Large intestine (tissue), 3 donors: ENCODE data around the gene OR8G5. TPM values are rescaled to one million over a fixed set of nuclear protein-coding genes. Genes with fewer than 3 reads are reported as not detected.

ENCODE experiments used
- DNase-seq, 2 donors: peaks; one replicate each; pipeline versions ENCODE4 v3.0.0 to v3.0.0-alpha.2; 2013
- H3K27ac ChIP-seq: one replicate; pipeline ENCODE4 v1.5.1; 2013; ENCODE audit warnings: low read length
- H3K27me3 ChIP-seq: 2 replicates; pipeline ENCODE4 v1.6.1; 2013; ENCODE audit warnings: low read length; ENCODE audit not compliant: control insufficient read depth, insufficient read depth
- H3K36me3 ChIP-seq: 2 replicates; pipeline ENCODE4 v1.6.1; 2013; ENCODE audit warnings: low read length; ENCODE audit not compliant: control insufficient read depth, insufficient read depth
- H3K4me1 ChIP-seq: one replicate; pipeline ENCODE4 v1.6.1; 2013; ENCODE audit warnings: low read length; ENCODE audit not compliant: control insufficient read depth, insufficient read depth
- H3K4me3 ChIP-seq: one replicate; pipeline ENCODE4 v1.5.1; 2013; ENCODE audit warnings: low read length
- H3K9me3 ChIP-seq: one replicate; pipeline ENCODE4 v1.6.1; 2013; ENCODE audit warnings: mild to moderate bottlenecking, low read depth, low read length, moderate library complexity; ENCODE audit not compliant: control insufficient read depth
- WGBS: methylation state at CpG from one replicate; pipeline ENCODE4 v1.1.5; 2013; ENCODE audit warnings: low lambda C conversion rate; ENCODE audit not compliant: insufficient coverage; 5-methylcytosine and 5-hydroxymethylcytosine counted together
- polyA plus RNA-seq: library from polyadenylated mRNA; unstranded; fragments of 120-200 nt; gene quantifications from one replicate; pipeline ENCODE4 v1.2.1, GENCODE V29; 2013

Gene OR8G5
- polyA plus RNA-seq, 1 donor = not detected

DNA sequence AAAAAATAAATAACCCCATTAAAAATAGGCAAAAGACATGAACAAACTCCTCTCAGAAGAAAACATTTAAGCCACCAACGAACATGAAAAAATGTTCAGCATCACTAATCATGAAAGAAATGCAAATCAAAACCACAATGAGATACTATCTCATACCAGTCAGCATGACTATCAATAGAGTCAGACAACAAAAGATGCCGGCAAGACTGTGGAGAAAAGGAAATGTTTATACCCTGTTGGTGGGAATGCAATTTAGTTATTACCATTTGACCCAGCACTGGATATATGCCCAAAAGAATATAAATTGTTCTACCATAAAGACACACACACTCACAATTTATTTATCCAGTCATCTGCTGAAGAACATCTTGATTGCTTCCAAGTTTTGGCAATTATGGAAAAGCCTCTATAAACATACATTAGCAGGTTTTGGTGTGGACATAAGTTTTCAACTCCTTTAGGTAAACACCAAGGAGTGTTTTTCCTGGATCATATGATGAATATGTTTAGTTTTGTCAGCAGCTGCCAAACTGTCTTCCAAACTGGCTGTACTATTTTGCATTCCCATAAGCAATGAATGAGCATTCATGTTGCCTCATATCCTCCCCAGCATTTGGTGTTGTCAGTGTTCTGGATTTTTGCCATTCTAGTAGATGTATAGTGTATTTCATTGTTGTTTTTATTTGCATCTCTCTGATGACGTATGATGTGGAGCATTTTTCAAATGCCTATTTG, 29.6 kb downstream of the OR8G5 start:
- 67% methylated on average over 1 of the region's 3 CpGs for WGBS
- H3K27ac ChIP-seq = no peak overlapping the region
- no peaks in the 10 kb centered on the region for H3K36me3 ChIP-seq
- H3K9me3 ChIP-seq = no peaks in the 10 kb centered on the region
- H3K4me1 ChIP-seq = no peaks in the 10 kb centered on the region
- no peaks in the 10 kb centered on the region for H3K27me3 ChIP-seq
- DNase-seq = no peak
- no peak overlapping the region for H3K4me3 ChIP-seq

DNA sequence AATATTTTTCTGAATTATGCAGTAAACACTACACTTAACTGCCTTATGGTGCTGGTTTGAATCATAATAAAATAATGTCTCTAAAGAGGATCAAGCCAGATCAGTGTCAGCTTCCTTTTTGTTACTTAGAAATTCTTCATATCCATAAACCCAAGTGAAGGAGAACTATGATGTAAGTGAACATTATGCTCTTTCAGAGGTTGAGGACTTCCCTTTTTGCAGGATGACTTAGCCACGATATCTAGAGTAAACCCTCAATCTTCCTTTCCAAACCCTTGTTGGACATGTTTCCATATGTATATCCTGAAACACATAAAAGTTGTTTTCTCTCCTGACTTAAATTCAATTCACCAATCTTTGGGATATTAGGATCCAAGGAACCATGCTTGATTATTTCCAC, 38.5 kb downstream of the OR8G5 start:
- Histone ChIP-seq H3K36me3 (no peaks in the 10 kb centered on the region), H3K27me3 (no peaks in the 10 kb centered on the region), H3K9me3 (no peaks in the 10 kb centered on the region), H3K4me3 (no peak overlapping the region), H3K4me1 (no peaks in the 10 kb centered on the region), H3K27ac (no peak overlapping the region)
- WGBS = 80% methylated on average over 1 of the region's 1 CpG
- no peak for DNase-seq

DNA sequence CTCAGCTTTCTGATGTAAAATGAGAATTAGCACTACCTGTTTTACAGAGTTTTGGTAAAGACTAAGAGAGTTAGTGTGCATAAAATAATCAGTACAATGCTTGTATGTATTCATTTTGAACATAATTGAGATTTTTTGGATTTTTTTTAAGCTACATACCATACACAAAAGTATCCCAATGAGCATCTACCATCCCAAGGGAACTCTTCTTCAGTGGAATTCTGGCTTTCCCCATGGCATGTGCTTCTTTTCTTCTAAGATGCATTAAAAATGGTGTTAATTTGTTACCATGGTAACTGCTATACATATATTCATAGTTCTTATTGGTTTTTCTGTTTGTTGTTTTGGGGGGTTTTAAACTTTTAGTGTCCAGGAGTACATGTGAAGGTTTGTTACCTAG, 39.8 kb downstream of the OR8G5 start:
- no peak overlapping the region for H3K4me3 ChIP-seq
- no peak for DNase-seq
- H3K9me3 ChIP-seq = no peaks in the 10 kb centered on the region
- no peak overlapping the region for H3K27ac ChIP-seq
- H3K36me3 ChIP-seq = no peaks in the 10 kb centered on the region
- no peaks in the 10 kb centered on the region for H3K4me1 ChIP-seq
- no peaks in the 10 kb centered on the region for H3K27me3 ChIP-seq

DNA sequence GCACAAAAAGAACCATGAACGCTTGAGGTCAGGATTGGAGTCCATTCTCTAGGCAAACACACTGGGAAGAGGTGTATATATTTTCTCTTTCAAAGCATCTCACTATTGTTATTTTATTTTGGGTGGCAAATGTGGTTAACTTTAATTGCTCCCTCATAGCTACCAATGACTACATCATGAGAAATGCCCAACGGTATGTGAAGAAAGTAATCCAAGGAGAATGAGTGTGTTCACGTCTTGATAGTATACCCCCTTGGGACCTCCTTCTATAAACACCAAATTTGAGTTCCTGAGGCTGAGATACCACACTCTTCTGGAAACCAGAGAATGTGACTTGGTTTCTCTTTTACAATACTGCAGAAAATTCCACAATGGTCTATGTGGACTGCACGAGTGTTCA, 41.7 kb downstream of the OR8G5 start:
- no peak for DNase-seq
- Histone ChIP-seq H3K36me3 (no peaks in the 10 kb centered on the region), H3K9me3 (no peaks in the 10 kb centered on the region), H3K4me1 (no peaks in the 10 kb centered on the region), H3K4me3 (no peak overlapping the region), H3K27me3 (no peaks in the 10 kb centered on the region), H3K27ac (no peak overlapping the region)
- WGBS = 100% methylated on average over 1 of the region's 4 CpGs

DNA sequence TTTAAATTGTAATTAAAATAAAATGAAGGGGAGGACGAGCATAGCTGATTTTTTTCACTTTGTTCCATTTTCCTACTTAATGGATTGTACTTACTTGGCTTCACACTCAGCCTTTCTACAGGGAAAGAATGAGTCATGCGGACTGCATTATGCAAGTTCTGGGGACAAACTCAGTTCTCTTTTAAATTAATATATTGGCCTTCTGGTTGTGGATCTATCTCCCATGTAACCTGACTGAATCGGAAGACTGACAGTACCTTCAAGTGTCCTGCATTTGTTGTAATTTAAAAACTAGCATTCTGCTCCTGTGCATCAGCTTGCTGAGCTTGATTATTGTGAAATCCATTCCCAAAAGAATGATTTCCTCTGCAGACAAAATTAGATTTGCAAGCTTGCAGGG, 45.4 kb downstream of the OR8G5 start:
- H3K27ac ChIP-seq = no peak overlapping the region
- no peak overlapping the region for H3K4me3 ChIP-seq
- no peaks in the 10 kb centered on the region for H3K4me1 ChIP-seq
- no peaks in the 10 kb centered on the region for H3K27me3 ChIP-seq
- no peaks in the 10 kb centered on the region for H3K36me3 ChIP-seq
- 17% methylated on average over 1 of the region's 3 CpGs for WGBS
- no peak for DNase-seq
- H3K9me3 ChIP-seq = no peaks in the 10 kb centered on the region

DNA sequence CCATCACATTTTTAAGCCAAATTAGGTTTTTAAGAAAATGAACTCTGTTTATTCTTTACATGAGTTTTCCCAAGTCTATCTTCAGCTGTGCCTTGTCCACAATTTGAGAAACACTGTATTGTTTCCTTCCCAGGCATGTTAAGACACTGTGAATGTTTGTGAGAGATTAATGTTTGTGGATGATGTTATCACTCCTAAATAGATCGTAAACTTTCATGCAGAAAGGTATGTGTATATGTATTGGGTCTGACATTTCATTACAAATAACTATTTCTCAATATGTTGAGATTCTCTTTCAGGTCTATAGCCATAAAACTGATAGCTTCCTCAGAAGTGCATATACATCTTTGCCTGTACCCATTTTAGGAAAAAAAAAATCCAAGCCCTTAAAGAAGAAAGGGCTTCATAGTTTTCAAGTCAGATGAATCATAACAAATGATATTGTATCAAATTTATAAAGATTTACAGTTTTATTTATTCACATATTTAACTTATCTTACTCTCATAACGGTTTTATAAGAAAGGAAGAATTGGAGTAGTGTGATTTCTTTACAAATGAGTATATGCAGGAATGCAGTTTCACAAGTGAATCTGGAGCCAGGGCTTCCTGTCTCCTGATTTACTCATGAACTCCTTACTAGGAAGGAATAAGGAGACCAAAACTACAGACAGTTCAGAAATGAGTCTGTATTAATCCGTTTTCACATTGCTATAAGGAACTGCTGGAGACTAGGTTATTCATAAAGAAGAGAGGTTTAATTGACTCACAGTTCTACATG, 46.4 kb downstream of the OR8G5 start:
- no peaks in the 10 kb centered on the region for H3K27me3 ChIP-seq
- peaks cover 3% of the 10 kb centered on the region for H3K4me1 ChIP-seq
- no peak for DNase-seq
- no CpG with 5 or more reads among the region's 3 CpGs for WGBS
- H3K9me3 ChIP-seq = no peaks in the 10 kb centered on the region
- no peaks in the 10 kb centered on the region for H3K36me3 ChIP-seq
- H3K4me3 ChIP-seq = no peak overlapping the region
- H3K27ac ChIP-seq = no peak overlapping the region

DNA sequence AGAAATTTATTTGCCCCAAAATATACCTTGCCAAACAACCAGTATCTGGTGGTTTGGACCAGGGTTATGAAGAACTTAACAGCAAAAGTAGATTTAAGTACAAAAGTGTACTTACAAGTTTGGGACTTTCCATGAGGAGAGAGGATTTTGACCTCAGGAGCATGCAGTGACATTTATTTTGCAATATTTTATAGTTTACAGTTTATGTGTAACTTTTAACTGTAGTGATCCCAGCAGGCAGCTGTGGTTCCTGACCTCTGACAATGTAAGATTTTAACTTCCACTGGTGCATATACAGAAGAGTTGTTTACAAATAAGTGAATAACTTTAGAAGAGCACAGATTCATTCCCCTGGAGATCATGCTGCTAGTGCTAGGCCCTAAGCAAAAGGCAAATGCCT, 50.9 kb downstream of the OR8G5 start:
- DNase-seq = peak in 1 of 2 donors; percentile 3
- no peaks in the 10 kb centered on the region for H3K36me3 ChIP-seq
- peaks cover 2% of the 10 kb centered on the region for H3K27me3 ChIP-seq
- H3K4me3 ChIP-seq = no peak overlapping the region
- H3K4me1 ChIP-seq = peaks cover 3% of the 10 kb centered on the region
- no peaks in the 10 kb centered on the region for H3K9me3 ChIP-seq
- H3K27ac ChIP-seq = no peak overlapping the region

DNA sequence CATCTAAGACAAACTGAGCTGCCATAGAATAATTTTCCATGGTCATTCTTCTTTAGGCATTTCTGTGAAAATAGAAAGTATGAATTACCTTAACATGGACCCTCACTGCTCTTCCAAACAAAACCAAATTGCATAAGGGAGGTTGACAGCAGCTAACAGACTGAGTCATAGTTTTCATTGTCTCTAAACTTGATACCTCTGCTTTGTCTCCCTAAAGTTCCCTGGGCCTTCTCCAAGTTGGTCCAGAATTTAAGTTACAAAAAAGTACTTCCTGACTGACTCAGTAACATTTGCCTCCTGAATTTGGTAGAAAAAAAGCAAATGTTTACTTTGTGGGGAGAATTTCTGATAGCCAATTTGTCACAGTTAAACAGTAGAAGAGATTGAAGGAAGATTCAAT, 54.5 kb downstream of the OR8G5 start:
- H3K27ac ChIP-seq = no peak overlapping the region
- no peaks in the 10 kb centered on the region for H3K9me3 ChIP-seq
- H3K27me3 ChIP-seq = peaks cover 2% of the 10 kb centered on the region
- no peak for DNase-seq
- H3K36me3 ChIP-seq = no peaks in the 10 kb centered on the region
- H3K4me3 ChIP-seq = no peak overlapping the region
- H3K4me1 ChIP-seq = peaks cover 3% of the 10 kb centered on the region

DNA sequence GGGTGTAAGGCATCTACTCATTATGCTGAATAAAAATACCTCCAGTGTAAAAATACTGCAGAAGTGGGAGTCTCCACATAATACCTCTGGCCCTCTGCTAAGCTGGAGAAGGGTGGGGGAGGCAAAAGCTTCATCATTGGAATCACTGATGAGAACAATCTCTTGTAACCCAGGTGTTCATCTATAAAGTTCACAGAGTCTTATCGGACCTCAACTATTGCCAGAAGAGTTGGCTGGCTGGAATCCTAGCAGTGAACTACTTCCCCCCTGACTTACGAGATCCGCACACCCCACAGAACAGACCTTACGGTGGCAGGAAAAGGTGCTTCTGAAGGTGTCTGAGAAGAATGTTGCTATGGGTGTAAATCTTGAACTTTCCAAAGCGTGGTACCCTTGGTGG, 55.1 kb downstream of the OR8G5 start:
- no peak overlapping the region for H3K4me3 ChIP-seq
- WGBS = 80% methylated on average over 1 of the region's 5 CpGs
- H3K4me1 ChIP-seq = peaks cover 3% of the 10 kb centered on the region
- no peak overlapping the region for H3K27ac ChIP-seq
- no peaks in the 10 kb centered on the region for H3K36me3 ChIP-seq
- no peaks in the 10 kb centered on the region for H3K9me3 ChIP-seq
- DNase-seq = no peak
- H3K27me3 ChIP-seq = peaks cover 2% of the 10 kb centered on the region

DNA sequence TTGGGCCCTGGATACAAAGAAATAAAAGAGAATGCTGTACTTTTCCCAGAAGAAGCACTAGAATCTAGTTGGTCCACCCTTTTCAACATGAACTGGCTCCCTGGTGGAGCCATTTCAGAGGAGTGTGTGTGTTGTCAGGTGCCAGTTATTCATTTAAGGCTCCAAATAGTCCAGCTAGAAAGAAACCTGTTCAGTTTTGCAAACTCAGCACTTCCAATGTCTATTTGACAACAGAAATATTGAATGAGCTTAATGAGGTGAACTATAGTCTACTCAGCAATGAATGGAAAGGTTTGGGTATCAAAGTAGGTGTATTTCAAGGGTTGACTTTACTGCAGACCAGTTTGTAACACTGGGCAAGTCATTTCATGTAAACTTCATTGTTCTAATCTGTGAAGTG, 55.5 kb downstream of the OR8G5 start:
- Histone ChIP-seq H3K27me3 (peaks cover 2% of the 10 kb centered on the region), H3K4me3 (no peak overlapping the region), H3K4me1 (peaks cover 3% of the 10 kb centered on the region), H3K27ac (no peak overlapping the region), H3K9me3 (no peaks in the 10 kb centered on the region), H3K36me3 (no peaks in the 10 kb centered on the region)
- no peak for DNase-seq

DNA sequence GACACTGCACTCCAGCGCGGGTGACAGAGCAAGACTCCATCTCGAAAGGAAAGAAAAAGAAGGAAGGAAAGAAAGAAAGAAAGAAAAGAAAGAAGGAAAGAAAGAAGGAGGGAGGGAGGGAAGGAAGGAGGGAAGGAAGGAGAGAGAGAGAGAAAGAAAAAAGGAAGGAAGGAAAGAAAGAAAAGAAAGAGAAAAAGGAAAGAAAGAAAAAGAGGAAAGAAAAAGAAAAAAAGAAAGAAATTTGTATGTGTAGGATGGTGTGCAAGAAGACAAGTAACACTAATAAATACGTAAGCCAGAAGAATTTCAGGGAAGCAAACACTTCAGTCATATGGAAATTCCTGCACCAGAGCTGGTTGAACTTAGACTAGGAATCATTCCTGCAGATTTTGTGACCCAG, 57.0 kb downstream of the OR8G5 start:
- WGBS = 94% methylated on average over 4 of the region's 4 CpGs

More for the DNA sequence above, 57.0 kb downstream of the OR8G5 start:
- DNase-seq = no peak
- Histone ChIP-seq H3K4me3 (no peak overlapping the region), H3K36me3 (no peaks in the 10 kb centered on the region), H3K9me3 (no peaks in the 10 kb centered on the region), H3K27ac (no peak overlapping the region), H3K27me3 (peaks cover 2% of the 10 kb centered on the region), H3K4me1 (no peaks in the 10 kb centered on the region)
